Measurements from ENCODE around the gene WSCD2.

DNA sequence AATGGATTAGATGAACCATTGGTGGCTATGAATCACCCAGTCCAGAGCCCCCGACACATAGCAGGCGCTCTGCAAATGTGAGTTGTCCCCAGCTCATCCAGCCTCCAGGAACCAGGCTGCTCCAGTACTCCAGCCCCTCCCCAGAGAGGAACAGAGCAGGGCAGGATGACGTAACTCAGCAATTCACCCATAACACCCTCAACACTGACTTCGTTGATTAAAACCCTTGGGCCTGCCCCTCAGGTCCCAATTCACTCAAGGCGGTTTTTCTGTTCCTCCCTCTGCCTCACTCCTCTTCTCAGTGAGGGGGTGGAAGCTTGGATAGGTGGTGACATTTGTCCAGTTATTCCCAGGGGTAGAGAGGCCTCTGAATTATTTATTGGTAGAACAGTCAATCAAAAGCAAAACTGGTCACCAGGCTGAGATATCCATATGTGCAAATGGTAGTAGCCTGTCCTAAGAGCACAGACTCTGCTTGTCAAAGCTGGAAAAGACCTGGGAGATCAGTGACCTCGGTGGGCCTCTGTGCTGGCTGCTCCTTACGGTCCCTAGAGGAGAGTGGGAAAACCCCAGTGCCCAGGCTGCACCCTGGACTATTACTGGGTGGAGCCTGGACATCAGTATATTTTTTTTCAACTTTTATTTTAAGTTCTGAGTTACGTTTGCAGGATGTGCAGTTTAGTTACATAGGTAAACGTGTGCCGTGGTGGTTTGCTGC, 113.1 kb downstream of the WSCD2 start:
- TF ChIP-seq, protein P1, sequence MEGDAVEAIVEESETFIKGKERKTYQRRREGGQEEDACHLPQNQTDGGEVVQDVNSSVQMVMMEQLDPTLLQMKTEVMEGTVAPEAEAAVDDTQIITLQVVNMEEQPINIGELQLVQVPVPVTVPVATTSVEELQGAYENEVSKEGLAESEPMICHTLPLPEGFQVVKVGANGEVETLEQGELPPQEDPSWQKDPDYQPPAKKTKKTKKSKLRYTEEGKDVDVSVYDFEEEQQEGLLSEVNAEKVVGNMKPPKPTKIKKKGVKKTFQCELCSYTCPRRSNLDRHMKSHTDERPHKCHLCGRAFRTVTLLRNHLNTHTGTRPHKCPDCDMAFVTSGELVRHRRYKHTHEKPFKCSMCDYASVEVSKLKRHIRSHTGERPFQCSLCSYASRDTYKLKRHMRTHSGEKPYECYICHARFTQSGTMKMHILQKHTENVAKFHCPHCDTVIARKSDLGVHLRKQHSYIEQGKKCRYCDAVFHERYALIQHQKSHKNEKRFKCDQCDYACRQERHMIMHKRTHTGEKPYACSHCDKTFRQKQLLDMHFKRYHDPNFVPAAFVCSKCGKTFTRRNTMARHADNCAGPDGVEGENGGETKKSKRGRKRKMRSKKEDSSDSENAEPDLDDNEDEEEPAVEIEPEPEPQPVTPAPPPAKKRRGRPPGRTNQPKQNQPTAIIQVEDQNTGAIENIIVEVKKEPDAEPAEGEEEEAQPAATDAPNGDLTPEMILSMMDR (IDR thresholded peaks at IDR 0.05): no peak
- no peak for TF ChIP-seq POLR2A (IDR thresholded peaks at IDR 0.05)
